ENCODE measurements around the gene UEVLD.

DNA sequence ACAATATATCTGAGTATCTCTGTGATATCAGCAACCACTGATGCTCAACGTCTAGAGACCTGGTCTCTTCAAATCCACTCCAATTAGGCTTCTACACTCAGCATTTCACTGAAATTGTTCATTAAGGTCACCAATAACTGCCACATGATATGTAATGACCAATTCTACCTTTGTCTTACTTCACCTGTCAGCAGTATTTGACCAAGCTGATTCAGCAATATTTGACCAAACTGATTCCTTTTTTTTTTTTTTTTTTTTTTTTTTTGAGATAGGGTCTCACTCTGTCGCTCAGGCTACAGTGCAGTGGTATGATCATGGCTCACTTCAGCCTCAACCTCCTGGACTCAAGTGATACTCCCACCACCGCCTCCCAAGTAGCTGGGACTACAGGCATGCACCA is 67.4 kb downstream of the UEVLD start:
- TF ChIP-seq, protein P1, sequence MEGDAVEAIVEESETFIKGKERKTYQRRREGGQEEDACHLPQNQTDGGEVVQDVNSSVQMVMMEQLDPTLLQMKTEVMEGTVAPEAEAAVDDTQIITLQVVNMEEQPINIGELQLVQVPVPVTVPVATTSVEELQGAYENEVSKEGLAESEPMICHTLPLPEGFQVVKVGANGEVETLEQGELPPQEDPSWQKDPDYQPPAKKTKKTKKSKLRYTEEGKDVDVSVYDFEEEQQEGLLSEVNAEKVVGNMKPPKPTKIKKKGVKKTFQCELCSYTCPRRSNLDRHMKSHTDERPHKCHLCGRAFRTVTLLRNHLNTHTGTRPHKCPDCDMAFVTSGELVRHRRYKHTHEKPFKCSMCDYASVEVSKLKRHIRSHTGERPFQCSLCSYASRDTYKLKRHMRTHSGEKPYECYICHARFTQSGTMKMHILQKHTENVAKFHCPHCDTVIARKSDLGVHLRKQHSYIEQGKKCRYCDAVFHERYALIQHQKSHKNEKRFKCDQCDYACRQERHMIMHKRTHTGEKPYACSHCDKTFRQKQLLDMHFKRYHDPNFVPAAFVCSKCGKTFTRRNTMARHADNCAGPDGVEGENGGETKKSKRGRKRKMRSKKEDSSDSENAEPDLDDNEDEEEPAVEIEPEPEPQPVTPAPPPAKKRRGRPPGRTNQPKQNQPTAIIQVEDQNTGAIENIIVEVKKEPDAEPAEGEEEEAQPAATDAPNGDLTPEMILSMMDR (IDR thresholded peaks at IDR 0.05; ENCODE audit: low read depth, low read length, missing input control) = no peak
- TF ChIP-seq, protein P2, sequence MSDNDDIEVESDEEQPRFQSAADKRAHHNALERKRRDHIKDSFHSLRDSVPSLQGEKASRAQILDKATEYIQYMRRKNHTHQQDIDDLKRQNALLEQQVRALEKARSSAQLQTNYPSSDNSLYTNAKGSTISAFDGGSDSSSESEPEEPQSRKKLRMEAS (IDR thresholded peaks at IDR 0.05) = no peak
- no peak for TF ChIP-seq RAD21 (IDR thresholded peaks at IDR 0.05)
- TF ChIP-seq, protein P3, sequence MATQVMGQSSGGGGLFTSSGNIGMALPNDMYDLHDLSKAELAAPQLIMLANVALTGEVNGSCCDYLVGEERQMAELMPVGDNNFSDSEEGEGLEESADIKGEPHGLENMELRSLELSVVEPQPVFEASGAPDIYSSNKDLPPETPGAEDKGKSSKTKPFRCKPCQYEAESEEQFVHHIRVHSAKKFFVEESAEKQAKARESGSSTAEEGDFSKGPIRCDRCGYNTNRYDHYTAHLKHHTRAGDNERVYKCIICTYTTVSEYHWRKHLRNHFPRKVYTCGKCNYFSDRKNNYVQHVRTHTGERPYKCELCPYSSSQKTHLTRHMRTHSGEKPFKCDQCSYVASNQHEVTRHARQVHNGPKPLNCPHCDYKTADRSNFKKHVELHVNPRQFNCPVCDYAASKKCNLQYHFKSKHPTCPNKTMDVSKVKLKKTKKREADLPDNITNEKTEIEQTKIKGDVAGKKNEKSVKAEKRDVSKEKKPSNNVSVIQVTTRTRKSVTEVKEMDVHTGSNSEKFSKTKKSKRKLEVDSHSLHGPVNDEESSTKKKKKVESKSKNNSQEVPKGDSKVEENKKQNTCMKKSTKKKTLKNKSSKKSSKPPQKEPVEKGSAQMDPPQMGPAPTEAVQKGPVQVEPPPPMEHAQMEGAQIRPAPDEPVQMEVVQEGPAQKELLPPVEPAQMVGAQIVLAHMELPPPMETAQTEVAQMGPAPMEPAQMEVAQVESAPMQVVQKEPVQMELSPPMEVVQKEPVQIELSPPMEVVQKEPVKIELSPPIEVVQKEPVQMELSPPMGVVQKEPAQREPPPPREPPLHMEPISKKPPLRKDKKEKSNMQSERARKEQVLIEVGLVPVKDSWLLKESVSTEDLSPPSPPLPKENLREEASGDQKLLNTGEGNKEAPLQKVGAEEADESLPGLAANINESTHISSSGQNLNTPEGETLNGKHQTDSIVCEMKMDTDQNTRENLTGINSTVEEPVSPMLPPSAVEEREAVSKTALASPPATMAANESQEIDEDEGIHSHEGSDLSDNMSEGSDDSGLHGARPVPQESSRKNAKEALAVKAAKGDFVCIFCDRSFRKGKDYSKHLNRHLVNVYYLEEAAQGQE (IDR thresholded peaks at IDR 0.05) = no peak
- no peak for TF ChIP-seq YY1 (IDR thresholded peaks at IDR 0.05)
- no peak for TF ChIP-seq JUND (IDR thresholded peaks at IDR 0.05)
- no peak for TF ChIP-seq SP1 (IDR thresholded peaks at IDR 0.05)
- TF ChIP-seq FOXA1 (IDR thresholded peaks at IDR 0.05) = no peak
- no peak for TF ChIP-seq HNF4A (conservative IDR thresholded peaks at IDR 0.05)
- TF ChIP-seq TAF1 (conservative IDR thresholded peaks at IDR 0.05) = no peak
- no peak for TF ChIP-seq FOXA2 (IDR thresholded peaks at IDR 0.05)
- TF ChIP-seq, protein P4, sequence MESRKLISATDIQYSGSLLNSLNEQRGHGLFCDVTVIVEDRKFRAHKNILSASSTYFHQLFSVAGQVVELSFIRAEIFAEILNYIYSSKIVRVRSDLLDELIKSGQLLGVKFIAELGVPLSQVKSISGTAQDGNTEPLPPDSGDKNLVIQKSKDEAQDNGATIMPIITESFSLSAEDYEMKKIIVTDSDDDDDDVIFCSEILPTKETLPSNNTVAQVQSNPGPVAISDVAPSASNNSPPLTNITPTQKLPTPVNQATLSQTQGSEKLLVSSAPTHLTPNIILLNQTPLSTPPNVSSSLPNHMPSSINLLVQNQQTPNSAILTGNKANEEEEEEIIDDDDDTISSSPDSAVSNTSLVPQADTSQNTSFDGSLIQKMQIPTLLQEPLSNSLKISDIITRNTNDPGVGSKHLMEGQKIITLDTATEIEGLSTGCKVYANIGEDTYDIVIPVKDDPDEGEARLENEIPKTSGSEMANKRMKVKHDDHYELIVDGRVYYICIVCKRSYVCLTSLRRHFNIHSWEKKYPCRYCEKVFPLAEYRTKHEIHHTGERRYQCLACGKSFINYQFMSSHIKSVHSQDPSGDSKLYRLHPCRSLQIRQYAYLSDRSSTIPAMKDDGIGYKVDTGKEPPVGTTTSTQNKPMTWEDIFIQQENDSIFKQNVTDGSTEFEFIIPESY (IDR thresholded peaks at IDR 0.05) = no peak
- TF ChIP-seq GABPA (IDR thresholded peaks at IDR 0.05 in 1 of 2, conservative IDR thresholded peaks at IDR 0.05 in 1 of 2) = no peak
